Smooth muscle cell (in vitro differentiated cells): ENCODE data around the gene ARID5B. TPM values are rescaled to one million over a fixed set of nuclear protein-coding genes. Genes with fewer than 3 reads are reported as not detected.

Experiments used
- DNase-seq: peaks from one replicate; lab custom pipeline; 2025; ENCODE audit not compliant: unreplicated experiment; lab: John Stamatoyannopoulos, UW
- H2AFZ ChIP-seq: fragments of 200-600 bp; sonication (generic); 2 replicates; pipeline ENCODE4 v1.6.0; 2016; ENCODE audit warnings: antibody characterized with exemption, low read depth, mild to moderate bottlenecking
- H3F3A ChIP-seq: fragments of 200-600 bp; sonication (generic); 2 replicates; pipeline ENCODE4 v1.6.0; 2017; ENCODE audit warnings: antibody characterized with exemption, low read depth
- H3K27ac ChIP-seq: fragments of 200-600 bp; sonication (generic); 2 replicates; pipeline ENCODE4 v1.5.1; 2016; ENCODE audit warnings: low read depth, mild to moderate bottlenecking
- H3K27me3 ChIP-seq: fragments of 200-600 bp; sonication (generic); 2 replicates; pipeline ENCODE4 v1.6.1; 2016; ENCODE audit warnings: low read depth, mild to moderate bottlenecking
- H3K36me3 ChIP-seq: fragments of 200-600 bp; sonication (generic); 2 replicates; pipeline ENCODE4 v1.5.1; 2016; ENCODE audit warnings: low read depth
- H3K4me1 ChIP-seq: fragments of 200-600 bp; sonication (generic); 2 replicates; pipeline ENCODE4 v1.5.1; 2016; ENCODE audit warnings: low read depth
- H3K4me2 ChIP-seq: fragments of 200-600 bp; sonication (generic); 2 replicates; pipeline ENCODE4 v1.6.0; 2016; ENCODE audit warnings: mild to moderate bottlenecking
- H3K4me3 ChIP-seq: fragments of 200-600 bp; sonication (generic); 2 replicates; pipeline ENCODE4 v1.5.1; 2016; ENCODE audit warnings: mild to moderate bottlenecking
- H3K79me2 ChIP-seq: fragments of 200-600 bp; sonication (generic); 2 replicates; pipeline ENCODE4 v1.6.0; 2016; ENCODE audit warnings: low read depth, mild to moderate bottlenecking
- H3K9ac ChIP-seq: fragments of 200-600 bp; sonication (generic); 2 replicates; pipeline ENCODE4 v1.6.0; 2016; ENCODE audit warnings: low read depth
- H3K9me3 ChIP-seq: fragments of 200-600 bp; sonication (generic); replicated peaks from 2 replicates; pipeline ENCODE4 v1.5.1; 2016; ENCODE audit warnings: low read depth
- H4K20me1 ChIP-seq: fragments of 200-600 bp; sonication (generic); 2 replicates; pipeline ENCODE4 v1.6.0; 2016; ENCODE audit warnings: low read depth
- WGBS: methylation state at CpG from one replicate; pipeline ENCODE4 v1.1.7; 2016; ENCODE audit warnings: low lambda C conversion rate; 5-methylcytosine and 5-hydroxymethylcytosine counted together
- polyA plus RNA-seq: library from polyadenylated mRNA; unstranded; fragments of >200 nt; fragmentation: Nextera tagmentation; extraction: Ambion mirVana; gene quantifications from 2 replicates; pipeline ENCODE4 v1.2.1, GENCODE V29; 2016
- total RNA-seq: library from RNA; depleted of rRNA; stranded (reverse); fragments of >200 nt; gene quantifications from 2 replicates; pipeline ENCODE4 v1.2.3, GENCODE V29; 2014
- TF ChIP-seq, protein P1 (sequence below): fragments of 200-600 bp; sonication (generic); IDR thresholded peaks from 2 replicates; pipeline ENCODE4 v1.5.1; 2017; ENCODE audit warnings: borderline replicate concordance, mild to moderate bottlenecking, antibody characterized with exemption; ENCODE audit not compliant: insufficient read depth, poor library complexity, severe bottlenecking

The ARID5B gene
- total and polyA plus RNA-seq, 2 experiments from 2014 or later, result 49.0 to 67.6 TPM

DNA sequence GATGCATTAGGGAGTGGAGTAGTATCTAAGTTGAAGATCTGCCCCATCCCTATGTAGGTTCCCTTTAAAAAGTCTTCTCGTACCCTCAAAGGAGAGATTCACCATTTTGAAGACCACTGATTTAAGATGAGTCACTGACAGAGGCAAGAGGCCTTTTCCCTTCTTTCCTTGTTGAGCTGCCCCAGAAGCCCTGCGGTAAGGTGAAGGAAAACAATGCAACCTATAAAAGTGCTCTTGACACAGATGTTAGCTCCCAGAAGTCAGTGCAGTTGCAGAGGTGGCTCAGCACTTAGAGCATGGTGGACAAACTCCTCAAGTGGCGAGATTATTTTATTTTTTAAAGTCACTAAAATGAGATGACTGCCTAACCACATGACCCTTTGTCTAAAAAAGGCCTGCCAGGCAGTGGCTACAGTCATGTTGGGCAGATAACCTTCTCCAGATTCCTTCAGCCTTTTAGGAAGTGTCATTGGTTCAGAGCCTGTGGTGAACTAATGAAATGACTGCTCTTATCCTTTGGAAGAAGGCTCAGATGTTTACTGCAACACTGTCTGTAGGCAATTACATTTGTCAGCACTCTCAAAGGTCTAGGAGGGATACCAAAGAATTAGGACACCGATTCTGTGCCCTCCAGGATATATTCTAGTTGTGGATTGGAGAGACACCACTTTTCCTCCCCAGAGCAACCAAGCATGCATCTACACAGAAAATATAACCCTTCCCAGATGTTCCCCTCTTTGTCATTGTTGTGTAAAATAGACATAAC, 88.7 kb downstream of the ARID5B start:
- Histone ChIP-seq H3K9me3 (no peaks in the 10 kb centered on the region), H2AFZ (no peak overlapping the region), H3F3A (peaks cover 4% of the 10 kb centered on the region), H3K27ac (peak overlapping the region; percentile 34), H3K27me3 (no peaks in the 10 kb centered on the region), H3K4me2 (no peak overlapping the region), H3K4me3 (no peak overlapping the region), H3K4me1 (peaks cover 23% of the 10 kb centered on the region), H4K20me1 (peaks cover 30% of the 10 kb centered on the region), H3K9ac (no peak overlapping the region), H3K36me3 (no peaks in the 10 kb centered on the region), H3K79me2 (peaks cover 59% of the 10 kb centered on the region)
- TF ChIP-seq, protein P1, sequence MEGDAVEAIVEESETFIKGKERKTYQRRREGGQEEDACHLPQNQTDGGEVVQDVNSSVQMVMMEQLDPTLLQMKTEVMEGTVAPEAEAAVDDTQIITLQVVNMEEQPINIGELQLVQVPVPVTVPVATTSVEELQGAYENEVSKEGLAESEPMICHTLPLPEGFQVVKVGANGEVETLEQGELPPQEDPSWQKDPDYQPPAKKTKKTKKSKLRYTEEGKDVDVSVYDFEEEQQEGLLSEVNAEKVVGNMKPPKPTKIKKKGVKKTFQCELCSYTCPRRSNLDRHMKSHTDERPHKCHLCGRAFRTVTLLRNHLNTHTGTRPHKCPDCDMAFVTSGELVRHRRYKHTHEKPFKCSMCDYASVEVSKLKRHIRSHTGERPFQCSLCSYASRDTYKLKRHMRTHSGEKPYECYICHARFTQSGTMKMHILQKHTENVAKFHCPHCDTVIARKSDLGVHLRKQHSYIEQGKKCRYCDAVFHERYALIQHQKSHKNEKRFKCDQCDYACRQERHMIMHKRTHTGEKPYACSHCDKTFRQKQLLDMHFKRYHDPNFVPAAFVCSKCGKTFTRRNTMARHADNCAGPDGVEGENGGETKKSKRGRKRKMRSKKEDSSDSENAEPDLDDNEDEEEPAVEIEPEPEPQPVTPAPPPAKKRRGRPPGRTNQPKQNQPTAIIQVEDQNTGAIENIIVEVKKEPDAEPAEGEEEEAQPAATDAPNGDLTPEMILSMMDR, result no peak
- DNase-seq, result no peak
- 68% methylated on average over 4 of the region's 4 CpGs for WGBS

DNA sequence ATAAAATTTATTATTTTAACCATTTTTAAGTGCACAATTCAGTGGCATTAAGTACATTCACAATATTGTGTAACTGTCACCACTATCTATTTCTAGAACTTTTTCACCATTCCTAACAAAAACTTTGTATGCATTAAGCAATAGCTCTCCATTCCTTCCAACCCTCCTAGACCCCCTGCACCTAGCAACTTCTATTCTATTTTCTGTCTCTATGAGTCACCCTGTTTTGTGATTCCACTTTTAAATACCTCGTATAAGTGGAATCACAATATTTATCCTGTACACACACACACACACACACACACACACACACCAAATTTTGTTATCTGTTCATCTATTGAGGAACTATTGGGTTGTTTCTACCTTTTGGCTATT, 89.2 kb downstream of the ARID5B start:
- Histone ChIP-seq H3K9me3 (no peaks in the 10 kb centered on the region), H3K4me1 (peaks cover 23% of the 10 kb centered on the region), H3K79me2 (peaks cover 59% of the 10 kb centered on the region), H3K27me3 (no peaks in the 10 kb centered on the region), H2AFZ (no peak overlapping the region), H3K27ac (peak overlapping the region; percentile 34), H3F3A (peaks cover 4% of the 10 kb centered on the region), H4K20me1 (peaks cover 26% of the 10 kb centered on the region), H3K4me3 (no peak overlapping the region), H3K36me3 (no peaks in the 10 kb centered on the region), H3K9ac (no peak overlapping the region), H3K4me2 (no peak overlapping the region)
- 69% methylated on average over 1 of the region's 1 CpG for WGBS
- no peak for DNase-seq
- TF ChIP-seq, protein P1, result no peak

DNA sequence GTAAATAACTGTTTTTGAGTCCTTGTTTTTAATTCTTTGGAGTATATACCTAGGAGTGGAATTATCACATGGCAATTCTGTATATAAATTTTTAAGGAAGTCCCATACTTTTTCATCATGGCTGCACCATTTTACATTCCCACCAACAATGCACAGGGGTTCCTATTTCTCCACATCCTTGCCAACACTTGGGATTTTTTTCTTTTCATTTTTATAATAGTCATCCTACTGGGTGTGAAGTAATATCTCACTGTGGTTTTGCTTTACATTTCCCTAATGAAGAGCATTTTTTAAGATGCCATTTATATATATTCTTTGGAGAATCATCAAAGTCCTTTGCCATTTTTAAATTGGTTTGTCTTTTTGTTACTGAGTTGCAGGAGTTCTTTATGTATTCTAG, 89.7 kb downstream of the ARID5B start:
- peaks cover 23% of the 10 kb centered on the region for H3K4me1 ChIP-seq

More for the DNA sequence above, 89.7 kb downstream of the ARID5B start:
- Histone ChIP-seq H3F3A (peaks cover 4% of the 10 kb centered on the region), H4K20me1 (peaks cover 22% of the 10 kb centered on the region), H3K9me3 (no peaks in the 10 kb centered on the region), H2AFZ (no peak overlapping the region), H3K9ac (no peak overlapping the region), H3K4me2 (no peak overlapping the region), H3K36me3 (no peaks in the 10 kb centered on the region), H3K27ac (no peak overlapping the region), H3K27me3 (no peaks in the 10 kb centered on the region), H3K79me2 (peaks cover 61% of the 10 kb centered on the region), H3K4me3 (no peak overlapping the region)
- no peak for DNase-seq
- TF ChIP-seq, protein P1, result no peak
